GM23338 (cell line): ENCODE measurements around the gene ARRDC1. TPM values are rescaled to one million over a fixed set of nuclear protein-coding genes. Genes with fewer than 3 reads are reported as not detected.

ENCODE experiments used
- ATAC-seq: fragments of 200-7000 bp; cut with Tn5 transposase; 3 replicates; pipeline ENCODE4 v1.9.1; 2020
- DNase-seq: peaks from one replicate; pipeline ENCODE4 v3.0.0-alpha.2; 2015; ENCODE audit warnings: low spot score
- H2AFZ ChIP-seq: fragments of 200-600 bp; sonication (generic); 2 replicates; pipeline ENCODE4 v1.8.0; 2016; ENCODE audit warnings: antibody characterized with exemption, mild to moderate bottlenecking, moderate library complexity
- H3F3A ChIP-seq: fragments of 200-600 bp; sonication (generic); replicated peaks from 2 replicates; pipeline ENCODE4 v1.8.0; 2017; ENCODE audit warnings: antibody characterized with exemption, mixed run types, low read depth
- H3K27ac ChIP-seq: fragments of 200-600 bp; sonication (generic); 2 replicates; pipeline ENCODE4 v1.6.1; 2016; ENCODE audit warnings: low read depth
- H3K27me3 ChIP-seq: fragments of 200-600 bp; sonication (generic); 2 replicates; pipeline ENCODE4 v1.8.0; 2016; ENCODE audit warnings: mild to moderate bottlenecking, mixed run types, moderate library complexity; ENCODE audit not compliant: insufficient read depth
- H3K36me3 ChIP-seq: fragments of 200-600 bp; sonication (generic); 2 replicates; pipeline ENCODE4 v1.8.0; 2016; ENCODE audit warnings: mild to moderate bottlenecking; ENCODE audit not compliant: insufficient read depth
- H3K4me1 ChIP-seq: fragments of 200-600 bp; sonication (generic); 2 replicates; pipeline ENCODE4 v1.8.0; 2016; ENCODE audit warnings: mild to moderate bottlenecking, moderate library complexity; ENCODE audit not compliant: insufficient read depth
- H3K4me2 ChIP-seq: fragments of 200-600 bp; sonication (generic); 2 replicates; pipeline ENCODE4 v1.7.1; 2017; ENCODE audit warnings: mixed run types
- H3K4me3 ChIP-seq: fragments of 200-600 bp; sonication (generic); 2 replicates; pipeline ENCODE4 v1.6.1; 2016; ENCODE audit warnings: mixed run types
- H3K79me2 ChIP-seq: fragments of 200-600 bp; sonication (generic); replicated peaks from 2 replicates; pipeline ENCODE4 v1.8.0; 2017; ENCODE audit warnings: mild to moderate bottlenecking; ENCODE audit not compliant: insufficient read depth
- H3K9me2 ChIP-seq: fragments of 200-600 bp; sonication (generic); 2 replicates; pipeline ENCODE4 v1.8.0; 2017; ENCODE audit not compliant: insufficient read depth
- H4K20me1 ChIP-seq: fragments of 200-600 bp; sonication (generic); replicated peaks from 2 replicates; pipeline ENCODE4 v1.8.0; 2017; ENCODE audit warnings: mild to moderate bottlenecking; ENCODE audit not compliant: insufficient read depth
- H3K27ac Mint-ChIP-seq: 2 replicates; pipeline ENCODE4 v1.8.0; 2020; ENCODE audit warnings: inconsistent platforms, mild to moderate bottlenecking, moderate library complexity, mixed read lengths
- H3K27me3 Mint-ChIP-seq: 3 replicates; pipeline ENCODE4 v1.8.0; 2022; ENCODE audit warnings: low read depth, mild to moderate bottlenecking, moderate library complexity, mixed read lengths, inconsistent platforms; ENCODE audit not compliant: insufficient read depth, poor library complexity
- H3K36me3 Mint-ChIP-seq: 3 replicates; pipeline ENCODE4 v1.8.0; 2021; ENCODE audit warnings: low read depth, mild to moderate bottlenecking, inconsistent platforms, moderate library complexity, mixed read lengths
- H3K4me1 Mint-ChIP-seq: 3 replicates; pipeline ENCODE4 v1.8.0; 2020; ENCODE audit warnings: mild to moderate bottlenecking, inconsistent platforms, mixed read lengths
- H3K4me3 Mint-ChIP-seq: 3 replicates; pipeline ENCODE4 v1.8.0; 2021; ENCODE audit warnings: moderate library complexity, mild to moderate bottlenecking, inconsistent platforms, mixed read lengths
- H3K9me3 Mint-ChIP-seq: 3 replicates; pipeline ENCODE4 v1.8.0; 2020; ENCODE audit warnings: moderate library complexity, mild to moderate bottlenecking, inconsistent platforms, mixed read lengths
- CREB1 ChIP-seq: fragments of 250-450 bp; sonication (Bioruptor Pico); IDR thresholded peaks from 2 replicates; pipeline ENCODE4 v1.5.0; 2020; ENCODE audit warnings: low read depth, mild to moderate bottlenecking, moderate library complexity
- CTCF ChIP-seq, 2 experiments: fragments of 200-600 bp in 1 of 2; sonication (generic) in 1 of 2; conservative IDR thresholded peaks; 2 replicates each; pipeline versions ENCODE4 v1.5.1 to v1.6.1; 2016 to 2017; ENCODE audit warnings: antibody characterized with exemption in 2 of 2, low read depth in 2 of 2, mild to moderate bottlenecking in 2 of 2, moderate library complexity in 1 of 2
- ETS1 ChIP-seq: IDR thresholded peaks from 2 replicates; pipeline ENCODE4 v1.6.1; 2016; ENCODE audit warnings: antibody characterized with exemption
- EZH2 ChIP-seq: fragments of 200-600 bp; sonication (generic); IDR thresholded peaks from one replicate; pipeline ENCODE4 v1.8.0; 2017; ENCODE audit warnings: antibody characterized with exemption, mild to moderate bottlenecking, low read depth; ENCODE audit not compliant: unreplicated experiment
- EZH2phosphoT487 ChIP-seq: fragments of 200-600 bp; sonication (generic); IDR thresholded peaks from one replicate; pipeline ENCODE4 v1.8.1; 2018; ENCODE audit warnings: antibody characterized with exemption; ENCODE audit not compliant: unreplicated experiment
- JUNB ChIP-seq: IDR thresholded peaks from one replicate; pipeline ENCODE4 v1.6.1; 2016; ENCODE audit warnings: antibody characterized with exemption; ENCODE audit not compliant: unreplicated experiment
- NANOG ChIP-seq: IDR thresholded peaks from 2 replicates; pipeline ENCODE4 v1.6.1; 2016; ENCODE audit warnings: antibody characterized with exemption, borderline replicate concordance
- POLR2AphosphoS5 ChIP-seq: IDR thresholded peaks from 2 replicates; pipeline ENCODE4 v1.6.1; 2016; ENCODE audit warnings: antibody characterized with exemption, low read depth
- REST ChIP-seq: IDR thresholded peaks from one replicate; pipeline ENCODE4 v1.6.1; 2018; ENCODE audit warnings: antibody characterized with exemption; ENCODE audit not compliant: unreplicated experiment
- STAT1 ChIP-seq: IDR thresholded peaks from one replicate; pipeline ENCODE4 v1.6.1; 2016; ENCODE audit warnings: antibody characterized with exemption; ENCODE audit not compliant: unreplicated experiment
- ZNF114 ChIP-seq: fragments of 250-450 bp; sonication (Bioruptor Pico); IDR thresholded peaks from 2 replicates; pipeline ENCODE4 v1.5.0; 2020; ENCODE audit warnings: mild to moderate bottlenecking, moderate library complexity
- ZNF331 ChIP-seq: fragments of 250-450 bp; sonication (Bioruptor Pico); IDR thresholded peaks from 2 replicates; pipeline ENCODE4 v1.5.0; 2020; ENCODE audit warnings: low read depth, mild to moderate bottlenecking, moderate library complexity
- ZNF462 ChIP-seq: fragments of 250-450 bp; sonication (Bioruptor Pico); IDR thresholded peaks from 2 replicates; pipeline ENCODE4 v1.5.0; 2020; ENCODE audit warnings: mild to moderate bottlenecking, moderate library complexity
- polyA plus RNA-seq: library from polyadenylated mRNA; unstranded; fragments of >200 nt; fragmentation: Nextera tagmentation; extraction: Ambion mirVana; gene quantifications from 2 replicates; pipeline ENCODE4 v1.2.1, GENCODE V29; 2016
- total RNA-seq: library from RNA; depleted of rRNA; stranded (reverse); fragments of >200 nt; shearing (Covaris generic); gene quantifications from 2 replicates; pipeline ENCODE4 v1.2.3, GENCODE V29; 2014

ARRDC1 gene
- total and polyA plus RNA-seq, 2 experiments from 2014 or later: 36.6 to 63.8 TPM

GRCh38 chr9:137613738-137614523 is 8.4 kb downstream of the ARRDC1 start:
- H4K20me1 ChIP-seq: peaks cover 9% of the 10 kb centered on the region
- Mint-ChIP-seq H3K27ac (no peak overlapping the region), H3K27me3 (peaks cover 15% of the 10 kb centered on the region), H3K9me3 (no peaks in the 10 kb centered on the region; the same call in 2 of the 3 replicates), H3K36me3 (peaks cover 22% of the 10 kb centered on the region), H3K4me3 (no peak overlapping the region), H3K4me1 (peaks cover 19% of the 10 kb centered on the region)
- DNase-seq (no peak), ATAC-seq (no peak)
- no peak overlapping the region for H3K4me3 ChIP-seq
- no peaks in the 10 kb centered on the region for H3K9me2 ChIP-seq
- peaks cover 14% of the 10 kb centered on the region for H3K79me2 ChIP-seq
- H3K4me2 ChIP-seq: no peak overlapping the region
- H2AFZ ChIP-seq: no peak overlapping the region
- H3K27me3 ChIP-seq: no peaks in the 10 kb centered on the region
- H3K36me3 ChIP-seq: no peaks in the 10 kb centered on the region; the same call in 1 of the 2 replicates
- H3F3A ChIP-seq: 0 out of 2 replicates have a peak, but pooled peaks cover 4% of the 10 kb centered on the region
- H3K27ac ChIP-seq: no peak overlapping the region
- TF ChIP-seq ZNF462 (CRISPR knock-in tag) (no peak), STAT1 (no peak), POLR2AphosphoS5 (no peak; the same call in 1 of the 2 replicates), JUNB (no peak), EZH2 (no peak), EZH2phosphoT487 (no peak), CTCF (conservative IDR thresholded peaks at IDR 0.05; ENCODE audit: low read depth in 2 of 2) (no peak), REST (no peak), CREB1 (CRISPR knock-in tag) (no peak), NANOG (no peak), ZNF331 (CRISPR knock-in tag) (no peak), ZNF114 (CRISPR knock-in tag) (no peak), ETS1 (no peak)
- peaks cover 9% of the 10 kb centered on the region; the same call in 1 of the 2 replicates for H3K4me1 ChIP-seq
